ENCODE data around the gene HMSD.

- TF ChIP-seq ZBTB7A (IDR thresholded peaks at IDR 0.05; ENCODE audit: low read depth) (no peak), TAF1 (IDR thresholded peaks at IDR 0.05; ENCODE audit: low read depth) (no peak), CREB1 (IDR thresholded peaks at IDR 0.05; ENCODE audit: low read depth) (no peak), EP300 (IDR thresholded peaks at IDR 0.05; ENCODE audit: borderline replicate concordance) (no peak), TCF12 (IDR thresholded peaks at IDR 0.05; ENCODE audit: low read depth) (no peak), CEBPB (IDR thresholded peaks at IDR 0.05) (no peak)
Observed at GRCh38 chr18:63965716-63966330, 16.7 kb downstream of the HMSD start.
